22Rv1 (cell line): ENCODE measurements around the gene LEPR.
A peak's percentile ranks its signal among the peaks of the same experiment; 100 is the strongest.

ENCODE experiments used
- ZFX ChIP-seq: fragments of 450-650 bp; IDR thresholded peaks from 2 replicates; pipeline ENCODE4 v1.6.1; 2017; ENCODE audit warnings: antibody characterized with exemption, borderline replicate concordance
- TF ChIP-seq, protein P1 (sequence below): fragments of 450-650 bp; IDR thresholded peaks from 2 replicates; pipeline ENCODE4 v1.5.1; 2017; ENCODE audit warnings: mild to moderate bottlenecking

DNA sequence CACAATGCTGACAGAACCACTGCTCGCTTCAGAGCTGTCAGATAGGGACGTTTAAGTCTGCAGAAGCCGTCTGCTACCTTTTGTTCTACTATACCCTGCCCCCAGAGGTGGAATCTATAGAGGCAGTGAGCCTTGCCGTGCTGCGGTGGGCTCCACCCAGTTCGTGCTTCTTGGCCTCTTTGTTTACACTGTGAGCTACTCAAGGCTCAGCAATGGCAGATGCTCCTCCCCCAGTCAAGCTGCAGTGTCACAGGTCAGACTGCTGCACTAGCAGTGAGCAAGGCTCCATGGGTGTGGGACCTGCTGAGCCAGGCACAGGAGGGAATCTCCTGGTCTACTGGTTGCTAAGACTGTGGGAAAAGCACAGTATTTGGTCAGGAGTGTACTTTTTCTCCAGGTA is 47.1 kb downstream of the LEPR start:
- TF ChIP-seq, protein P1, sequence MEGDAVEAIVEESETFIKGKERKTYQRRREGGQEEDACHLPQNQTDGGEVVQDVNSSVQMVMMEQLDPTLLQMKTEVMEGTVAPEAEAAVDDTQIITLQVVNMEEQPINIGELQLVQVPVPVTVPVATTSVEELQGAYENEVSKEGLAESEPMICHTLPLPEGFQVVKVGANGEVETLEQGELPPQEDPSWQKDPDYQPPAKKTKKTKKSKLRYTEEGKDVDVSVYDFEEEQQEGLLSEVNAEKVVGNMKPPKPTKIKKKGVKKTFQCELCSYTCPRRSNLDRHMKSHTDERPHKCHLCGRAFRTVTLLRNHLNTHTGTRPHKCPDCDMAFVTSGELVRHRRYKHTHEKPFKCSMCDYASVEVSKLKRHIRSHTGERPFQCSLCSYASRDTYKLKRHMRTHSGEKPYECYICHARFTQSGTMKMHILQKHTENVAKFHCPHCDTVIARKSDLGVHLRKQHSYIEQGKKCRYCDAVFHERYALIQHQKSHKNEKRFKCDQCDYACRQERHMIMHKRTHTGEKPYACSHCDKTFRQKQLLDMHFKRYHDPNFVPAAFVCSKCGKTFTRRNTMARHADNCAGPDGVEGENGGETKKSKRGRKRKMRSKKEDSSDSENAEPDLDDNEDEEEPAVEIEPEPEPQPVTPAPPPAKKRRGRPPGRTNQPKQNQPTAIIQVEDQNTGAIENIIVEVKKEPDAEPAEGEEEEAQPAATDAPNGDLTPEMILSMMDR: peak; percentile 55
- TF ChIP-seq ZFX: no peak
